Neural progenitor cell (in vitro differentiated cells): ENCODE measurements around the gene ZNF417. TPM values are rescaled to one million over a fixed set of nuclear protein-coding genes. Genes with fewer than 3 reads are reported as not detected.

Experiments
- DNase-seq: peaks from one replicate; pipeline ENCODE4 v3.0.0-alpha.2; 2016; ENCODE audit warnings: low spot score
- H2AFZ ChIP-seq: fragments of 200-600 bp; sonication (generic); replicated peaks from 2 replicates; pipeline ENCODE4 v1.6.1; 2016; ENCODE audit warnings: antibody characterized with exemption
- H3F3A ChIP-seq: fragments of 200-600 bp; sonication (generic); 2 replicates; pipeline ENCODE4 v1.6.1; 2016; ENCODE audit warnings: antibody characterized with exemption, low read depth
- H3K27ac ChIP-seq: fragments of 200-600 bp; sonication (generic); 2 replicates; pipeline ENCODE4 v1.5.1; 2016; ENCODE audit warnings: mild to moderate bottlenecking
- H3K27me3 ChIP-seq: fragments of 200-600 bp; sonication (generic); 2 replicates; pipeline ENCODE4 v1.6.1; 2016; ENCODE audit warnings: mild to moderate bottlenecking, moderate library complexity
- H3K36me3 ChIP-seq: fragments of 200-600 bp; sonication (generic); 2 replicates; pipeline ENCODE4 v1.5.1; 2016
- H3K4me1 ChIP-seq: fragments of 200-600 bp; sonication (generic); 2 replicates; pipeline ENCODE4 v1.6.1; 2016; ENCODE audit warnings: mixed run types
- H3K4me2 ChIP-seq: fragments of 200-600 bp; sonication (generic); 2 replicates; pipeline ENCODE4 v1.6.1; 2016
- H3K4me3 ChIP-seq: fragments of 200-600 bp; sonication (generic); 2 replicates; pipeline ENCODE4 v1.5.1; 2016
- H3K79me2 ChIP-seq: fragments of 200-600 bp; sonication (generic); 2 replicates; pipeline ENCODE4 v1.6.1; 2016; ENCODE audit warnings: low read depth
- H3K9ac ChIP-seq: fragments of 200-600 bp; sonication (generic); 2 replicates; pipeline ENCODE4 v1.6.1; 2016
- H3K9me3 ChIP-seq: fragments of 200-600 bp; sonication (generic); 2 replicates; pipeline ENCODE4 v1.5.1; 2016; ENCODE audit warnings: low read depth
- H4K20me1 ChIP-seq: fragments of 200-600 bp; sonication (generic); 2 replicates; pipeline ENCODE4 v1.6.1; 2016; ENCODE audit warnings: low read depth
- H3K27ac Mint-ChIP-seq: 3 replicates; pipeline ENCODE4 v1.8.0; 2021; ENCODE audit warnings: mixed read lengths
- H3K27me3 Mint-ChIP-seq: 2 replicates; pipeline ENCODE4 v1.8.0; 2022; ENCODE audit warnings: low read depth, mild to moderate bottlenecking, inconsistent platforms, moderate library complexity, mixed read lengths; ENCODE audit not compliant: insufficient read depth
- H3K36me3 Mint-ChIP-seq: 3 replicates; pipeline ENCODE4 v1.8.0; 2021; ENCODE audit warnings: mixed read lengths
- H3K4me1 Mint-ChIP-seq: 3 replicates; pipeline ENCODE4 v1.8.0; 2021; ENCODE audit warnings: mixed read lengths
- H3K4me3 Mint-ChIP-seq: 3 replicates; pipeline ENCODE4 v1.8.0; 2021; ENCODE audit warnings: mild to moderate bottlenecking, moderate library complexity, mixed read lengths
- H3K9me3 Mint-ChIP-seq: 3 replicates; pipeline ENCODE4 v1.8.0; 2020; ENCODE audit warnings: mixed read lengths
- CTCF ChIP-seq: fragments of 200-600 bp; sonication (generic); IDR thresholded peaks from 2 replicates; pipeline ENCODE4 v1.5.1; 2017; ENCODE audit warnings: antibody characterized with exemption, mild to moderate bottlenecking
- EZH2 ChIP-seq: fragments of 200-600 bp; sonication (generic); IDR thresholded peaks from 2 replicates; pipeline ENCODE4 v1.6.1; 2017; ENCODE audit warnings: antibody characterized with exemption, mild to moderate bottlenecking, moderate library complexity
- EZH2phosphoT487 ChIP-seq: fragments of 200-600 bp; sonication (generic); IDR thresholded peaks from 2 replicates; pipeline ENCODE4 v1.6.1; 2017; ENCODE audit warnings: antibody characterized with exemption
- total RNA-seq: library from RNA; depleted of rRNA; stranded (reverse); fragments of >200 nt; gene quantifications from 2 replicates; pipeline ENCODE4 v1.2.3, GENCODE V29; 2015; ENCODE audit warnings: low replicate concordance

ZNF417 gene
- total RNA-seq, 1 donor from 2014 or later: 27.2 TPM

DNA sequence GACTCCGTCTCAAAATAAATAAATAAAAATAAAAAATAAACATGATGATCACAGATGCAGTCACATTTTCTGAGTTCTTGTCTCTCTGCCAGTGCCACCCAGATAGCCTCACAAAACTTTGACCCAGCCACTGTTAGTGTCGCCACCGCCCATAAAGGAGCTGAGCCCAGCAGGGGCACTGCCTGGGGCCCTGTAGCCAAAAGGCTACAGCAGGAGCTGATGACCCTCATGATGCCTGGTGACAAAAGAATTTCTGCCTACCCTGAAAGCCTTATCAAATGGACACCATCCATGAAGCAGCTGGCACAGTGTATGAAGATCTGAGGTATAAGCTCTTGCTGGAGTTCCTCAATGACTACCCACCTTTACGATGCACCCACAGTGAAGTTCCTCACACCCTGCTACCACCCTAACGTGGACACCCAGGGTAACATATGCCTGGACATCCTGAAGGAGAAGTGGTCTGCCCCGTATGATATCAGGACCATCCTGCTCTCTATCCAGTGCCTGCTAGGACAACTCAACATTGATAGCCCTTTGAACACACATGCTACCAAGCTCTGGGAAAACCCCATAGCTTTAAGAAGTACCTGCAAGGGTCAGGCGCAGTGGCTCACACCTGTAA is 48.4 kb downstream of the ZNF417 start:
- Histone ChIP-seq H3K79me2 (peaks cover 80% of the 10 kb centered on the region), H3K9me3 (peaks cover 8% of the 10 kb centered on the region), H3K27ac (no peak overlapping the region), H3K4me3 (no peak overlapping the region), H3K4me1 (no peaks in the 10 kb centered on the region), H2AFZ (no peak overlapping the region), H4K20me1 (peaks cover 5% of the 10 kb centered on the region), H3K4me2 (no peak overlapping the region), H3F3A (peaks cover 55% of the 10 kb centered on the region), H3K27me3 (no peaks in the 10 kb centered on the region), H3K9ac (no peak overlapping the region), H3K36me3 (peaks cover 17% of the 10 kb centered on the region)
- H3K27me3 Mint-ChIP-seq: peaks cover 2% of the 10 kb centered on the region
- H3K27ac Mint-ChIP-seq: no peak overlapping the region
- H3K9me3 Mint-ChIP-seq: peaks cover 83% of the 10 kb centered on the region
- H3K36me3 Mint-ChIP-seq: peaks cover 78% of the 10 kb centered on the region
- no peaks in the 10 kb centered on the region for H3K4me1 Mint-ChIP-seq
- no peak overlapping the region for H3K4me3 Mint-ChIP-seq
- TF ChIP-seq EZH2phosphoT487: no peak
- no peak for TF ChIP-seq EZH2
- TF ChIP-seq CTCF: no peak
- DNase-seq: no peak

Other genes starting within 250 kb of the ZNF417 start
- gene ZSCAN4, start 247.7 kb downstream of the ZNF417 start, total RNA-seq: not detected in 2 replicates
- 31.7 and 36.7 TPM in 2 replicates for gene ZNF551, start 234.6 kb downstream of the ZNF417 start, total RNA-seq
- gene ZNF154, start 207.4 kb downstream of the ZNF417 start, total RNA-seq: 16.9 and 17.3 TPM in 2 replicates
- 15.4 and 17.3 TPM in 2 replicates for gene ZNF671, start 189.0 kb downstream of the ZNF417 start, total RNA-seq
- 33.9 and 48.3 TPM in 2 replicates for gene ZNF776, start 169.8 kb downstream of the ZNF417 start, total RNA-seq
- 19.8 and 21.6 TPM in 2 replicates for gene ZNF586, start 146.9 kb downstream of the ZNF417 start, total RNA-seq
- gene ZNF552, start 101.7 kb downstream of the ZNF417 start, total RNA-seq: 5.5 and 11.3 TPM in 2 replicates
- gene ZNF587B, start 86.3 kb downstream of the ZNF417 start, total RNA-seq: 16.4 and 24.7 TPM in 2 replicates
- gene ZNF587, start 66.7 kb downstream of the ZNF417 start, total RNA-seq: 30.4 and 48.2 TPM in 2 replicates
- 30.7 and 33.0 TPM in 2 replicates for gene ZNF814, start 27.6 kb downstream of the ZNF417 start, total RNA-seq
- gene ZNF418, start 18.8 kb upstream of the ZNF417 start, total RNA-seq: 25.9 and 43.0 TPM in 2 replicates
- 15.9 and 23.2 TPM in 2 replicates for gene ZNF256, start 31.1 kb upstream of the ZNF417 start, total RNA-seq
- 0.15 TPM in 1 of 2 replicates, not detected in the other for gene C19orf18, start 57.9 kb upstream of the ZNF417 start, total RNA-seq
- gene ZNF606, start 86.2 kb upstream of the ZNF417 start, total RNA-seq: 48.7 and 50.9 TPM in 2 replicates
- 0.67 and 4.1 TPM in 2 replicates for gene ZSCAN1, start 117.4 kb upstream of the ZNF417 start, total RNA-seq
- 9.5 and 11.1 TPM in 2 replicates for gene ZNF135, start 142.7 kb upstream of the ZNF417 start, total RNA-seq
- 49.1 and 144 TPM in 2 replicates for gene ZSCAN18, start 181.6 kb upstream of the ZNF417 start, total RNA-seq
- 28.4 and 36.2 TPM in 2 replicates for gene ZNF329, start 234.2 kb upstream of the ZNF417 start, total RNA-seq